Heart left ventricle (tissue), 16 donors: Measurements from ENCODE around the gene CAMP. TPM values are rescaled to one million over a fixed set of nuclear protein-coding genes. Genes with fewer than 3 reads are reported as not detected.
"Not testable (repeated sequence)": the region's sequence is repeated elsewhere in the genome, so short reads cannot be mapped to it uniquely, and the experiment has no call there.

ENCODE experiments used
- ATAC-seq, 4 donors: fragments of 200-7000 bp; cut with Tn5 transposase; one replicate each; pipeline ENCODE4 v1.9.1; 2020 to 2022; ENCODE audit warnings: moderate library complexity in 4 of 4, mild to moderate bottlenecking in 3 of 4, moderate number of reproducible peaks in 1 of 4
- DNase-seq, 5 donors: peaks; one replicate each; pipeline ENCODE4 v3.0.0-alpha.2; 2020
- H3K27ac ChIP-seq, 12 donors: fragments of 200-600 bp; sonication (generic) in 4 of 12; one replicate each; pipeline versions ENCODE4 v1.5.0 to v1.8.0; 2016 to 2022; ENCODE audit warnings: mild to moderate bottlenecking in 2 of 12
- H3K27me3 ChIP-seq, 9 donors: fragments of 200-600 bp; sonication (generic) in 2 of 9; one replicate each; pipeline versions ENCODE4 v1.5.1 to v1.8.0; 2016 to 2022; ENCODE audit warnings: mild to moderate bottlenecking in 3 of 9
- H3K36me3 ChIP-seq, 9 donors: fragments of 200-600 bp; sonication (generic) in 2 of 9; one replicate each; pipeline versions ENCODE4 v1.5.0 to v1.8.0; 2018 to 2022; ENCODE audit warnings: mild to moderate bottlenecking in 2 of 9
- H3K4me1 ChIP-seq, 12 donors: fragments of 200-600 bp; sonication (generic) in 4 of 12; one replicate each; pipeline versions ENCODE4 v1.5.0 to v1.8.0; 2016 to 2022; ENCODE audit warnings: mild to moderate bottlenecking in 3 of 12
- H3K4me3 ChIP-seq, 12 donors: fragments of 200-600 bp; sonication (generic) in 4 of 12; one replicate each; pipeline versions ENCODE4 v1.5.0 to v1.8.0; 2017 to 2022; ENCODE audit warnings: mild to moderate bottlenecking in 9 of 12, moderate library complexity in 4 of 12
- H3K9me3 ChIP-seq, 12 donors: fragments of 200-600 bp; sonication (generic) in 4 of 12; one replicate each; pipeline versions ENCODE4 v1.5.0 to v1.8.0; 2016 to 2022; ENCODE audit warnings: mild to moderate bottlenecking in 1 of 12
- CTCF ChIP-seq, 12 donors: fragments of 200-600 bp; sonication (generic) in 4 of 12; IDR thresholded peaks; one replicate each; pipeline versions ENCODE4 v1.5.0 to v1.8.0; 2018 to 2022; ENCODE audit warnings: antibody characterized with exemption in 12 of 12, mild to moderate bottlenecking in 5 of 12
- POLR2A ChIP-seq, 2 donors: fragments of 450-650 bp; IDR thresholded peaks; one replicate each; pipeline ENCODE4 v1.6.1; 2017; ENCODE audit warnings: antibody characterized with exemption in 2 of 2, mild to moderate bottlenecking in 2 of 2, moderate library complexity in 2 of 2
- WGBS, 4 donors: extraction: QIAGEN DNeasy Blood & Tissue Kit in 2 of 4; methylation state at CpG; one replicate each; pipeline versions ENCODE4 v1.1.5 to v1.1.7; 2013 to 2018; 5-methylcytosine and 5-hydroxymethylcytosine counted together
- intact Hi-C, 10 donors: fragments of 100-400 bp; cut with DNase I; formaldehyde crosslinking; loops; one replicate each; pipeline versions ENCODE4 v1.11.1 to v1.14.2; 2022
- polyA plus RNA-seq, 2 donors: library from polyadenylated mRNA; stranded (reverse); fragments of 200-250 nt; gene quantifications; one replicate each; pipeline ENCODE4 v1.2.3, GENCODE V29; 2013
- total RNA-seq, 9 donors: library from RNA; depleted of rRNA in 2 of 9; stranded (reverse); fragments of >200 nt in 2 of 9; fragmentation: NEBNext Ultra II Directional in 3 of 9; extraction: Animal tissue kit (Norgen Biotek cat#: 25700) in 3 of 9; gene quantifications; one replicate each; pipeline versions ENCODE4 v1.1.0 to v1.2.4, GENCODE V29; 2016 to 2023
- donor health status: ischemic (EF 13 %, LVEDD 7.1; RV severe dilation, severe dysfunction).
- donor health status: healthy with polysubstance abuse.
- donor health status: DM: no; HTN: yes; CAD: no.
- donor health status: DM: no; HTN: no; CAD: no.
- donor health status: ischemic (EF 25% LVEDD 6.9; RV normal size, moderate dysfunction).
- donor health status: ischemic (EF 25% LVEDD 5.7; RV mildly dilated, moderate dysfunction).
- donor health status: healthy.
- donor health status: DM: yes; HTN: yes; CAD: no.
- donor health status: ischemic (EF 35%, LVEDD 5.7; RV mildly dilated, moderate dysfunction).
- donor health status: nonischemic (EF 11% LVEDD 7.7; RV severe dilation, severe dysfunction).
- donor health status: DM: yes; HTN: yes; CAD: no.
- donor health status: PGD.
- donor health status: ischemic (EF 29% LVEDD 5.4; RV normal size, mild dysfunction).
- donor health status: nonischemic (EF 23%, LVEDD 6.1; RV moderate dilation, normal function).

CAMP gene
- total and polyA plus RNA-seq, 11 donors, result 0.48 to 3.0 (median 1.00) TPM; not detected in 7

DNA sequence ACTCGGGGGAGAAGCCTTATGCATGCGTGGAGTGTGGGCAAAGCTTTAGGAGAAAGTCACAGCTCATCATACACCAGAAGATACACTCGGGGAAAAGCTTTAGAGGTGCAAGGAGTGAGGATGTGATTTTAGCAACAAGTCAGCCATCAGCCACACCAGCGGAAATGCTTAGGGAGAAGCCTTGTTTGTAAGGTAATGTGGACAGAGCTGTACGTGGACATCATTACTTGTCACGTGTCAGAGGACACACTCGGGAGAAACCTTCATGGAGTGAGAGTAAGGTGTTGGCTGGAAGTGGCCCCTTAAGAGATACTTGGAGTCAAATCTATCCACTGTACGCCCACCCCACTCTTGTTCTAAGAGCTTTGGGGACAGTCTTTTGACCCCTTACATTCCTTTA, 46.3 kb downstream of the CAMP start:
- Histone ChIP-seq H3K4me3 (no peak overlapping the region), H3K9me3 (no peaks in the 10 kb centered on the region), H3K36me3 (peaks cover 0 to 42% (median 27%) of the 10 kb centered on the region in 9 donors), H3K4me1 (peaks cover 0 to 10% (median 0%) of the 10 kb centered on the region in 12 donors), H3K27ac (no peak overlapping the region), H3K27me3 (no peaks in the 10 kb centered on the region)
- DNase-seq, result no peak
- 87 to 90% (median 89%) methylated on average over 8 of the region's 8 CpGs for WGBS, 4 donors
- intact Hi-C loops, result no loop called here
- TF ChIP-seq CTCF (IDR thresholded peaks at IDR 0.05) (no peak), POLR2A (IDR thresholded peaks at IDR 0.05) (no peak)
- peak in 1 of 4 donors; percentile 8 for ATAC-seq

- Histone ChIP-seq H3K4me3 (no peak overlapping the region), H3K27ac (no peak overlapping the region), H3K9me3 (no peaks in the 10 kb centered on the region), H3K27me3 (no peaks in the 10 kb centered on the region), H3K36me3 (peaks cover 0 to 38% (median 27%) of the 10 kb centered on the region in 9 donors), H3K4me1 (peaks cover 0 to 10% (median 0%) of the 10 kb centered on the region in 12 donors)
- TF ChIP-seq POLR2A (IDR thresholded peaks at IDR 0.05) (no peak), CTCF (IDR thresholded peaks at IDR 0.05) (no peak)
- DNase-seq, result no peak
- WGBS, 4 donors, result 71 to 90% (median 85%) methylated on average over 2 of the region's 2 CpGs
- intact Hi-C loops, result loop anchor here in 9 of 10 donors (5.0 to 10.0 kb wide), 5 partner anchors 134 to 284 kb away; partner anchors contain the start of gene PFKFB4 (in 1 of the 9)
- ATAC-seq, result no peak
Measured at GRCh38 chr3:48270306-48270705, 47.0 kb downstream of the CAMP start.

DNA sequence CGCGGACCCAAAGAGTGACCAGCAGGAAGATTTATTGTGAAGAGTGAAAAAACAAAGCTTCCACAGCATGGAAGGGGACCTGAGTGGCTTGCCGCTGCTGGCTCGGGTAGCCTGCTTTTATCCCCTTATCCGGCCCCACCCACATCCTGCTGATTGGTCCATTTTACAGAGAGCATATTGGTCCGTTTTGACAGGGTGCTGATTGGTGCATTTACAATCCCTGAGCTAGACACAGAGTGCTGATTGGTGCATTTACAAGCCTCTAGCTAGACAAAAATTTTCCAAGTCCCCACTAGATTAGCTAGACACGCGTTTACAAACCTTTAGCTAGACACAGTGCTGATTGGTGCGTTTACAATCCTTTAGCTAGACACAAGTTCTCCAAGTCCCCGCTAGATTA, 47.9 kb downstream of the CAMP start:
- intact Hi-C loops, result loop anchor here in 9 of 10 donors (5.0 to 10.0 kb wide), 5 partner anchors 134 to 284 kb away; partner anchors contain the start of gene PFKFB4 (in 1 of the 9)

GRCh38 chr3:48271763-48272498, 48.6 kb downstream of the CAMP start:
- H3K27ac ChIP-seq, result no peak overlapping the region
- H3K4me1 ChIP-seq, result peaks cover 0 to 10% (median 0%) of the 10 kb centered on the region in 12 donors
- ATAC-seq, result no peak
- no peaks in the 10 kb centered on the region for H3K27me3 ChIP-seq
- TF ChIP-seq CTCF (IDR thresholded peaks at IDR 0.05) (no peak), POLR2A (IDR thresholded peaks at IDR 0.05) (no peak)
- H3K4me3 ChIP-seq, result no peak overlapping the region
- DNase-seq, result no peak
- peaks cover 0 to 24% (median 15%) of the 10 kb centered on the region in 9 donors for H3K36me3 ChIP-seq
- intact Hi-C loops, result loop anchor here (2.0 to 10.0 kb wide), 8 partner anchors 129 to 283 kb away; partner anchors contain the start of gene PFKFB4 (in 1 of the 10)
- H3K9me3 ChIP-seq, result no peaks in the 10 kb centered on the region
- 96 to 97% (median 97%) methylated on average over 7 to 38 of the region's 38 CpGs for WGBS, 4 donors

More for the DNA sequence above, 47.9 kb downstream of the CAMP start:
- H3K27ac ChIP-seq, DNase-seq, H3K4me3 ChIP-seq, ATAC-seq, H3K9me3 ChIP-seq, H3K27me3 ChIP-seq, H3K4me1 ChIP-seq: not testable (repeated sequence)
- 95 to 98% (median 97%) methylated on average over 10 of the region's 10 CpGs for WGBS, 4 donors
- peaks cover 0 to 30% (median 22%) of the 10 kb centered on the region in 9 donors for H3K36me3 ChIP-seq
